ENCODE results near the gene RBCK1. TPM values are rescaled to one million over a fixed set of nuclear protein-coding genes. Genes with fewer than 3 reads are reported as not detected.
"Not testable (repeated sequence)": the region's sequence is repeated elsewhere in the genome, so short reads cannot be mapped to it uniquely, and the experiment has no call there.

RBCK1 gene
- total RNA-seq, 1 donor from 2014 or later, result 100 TPM

DNA sequence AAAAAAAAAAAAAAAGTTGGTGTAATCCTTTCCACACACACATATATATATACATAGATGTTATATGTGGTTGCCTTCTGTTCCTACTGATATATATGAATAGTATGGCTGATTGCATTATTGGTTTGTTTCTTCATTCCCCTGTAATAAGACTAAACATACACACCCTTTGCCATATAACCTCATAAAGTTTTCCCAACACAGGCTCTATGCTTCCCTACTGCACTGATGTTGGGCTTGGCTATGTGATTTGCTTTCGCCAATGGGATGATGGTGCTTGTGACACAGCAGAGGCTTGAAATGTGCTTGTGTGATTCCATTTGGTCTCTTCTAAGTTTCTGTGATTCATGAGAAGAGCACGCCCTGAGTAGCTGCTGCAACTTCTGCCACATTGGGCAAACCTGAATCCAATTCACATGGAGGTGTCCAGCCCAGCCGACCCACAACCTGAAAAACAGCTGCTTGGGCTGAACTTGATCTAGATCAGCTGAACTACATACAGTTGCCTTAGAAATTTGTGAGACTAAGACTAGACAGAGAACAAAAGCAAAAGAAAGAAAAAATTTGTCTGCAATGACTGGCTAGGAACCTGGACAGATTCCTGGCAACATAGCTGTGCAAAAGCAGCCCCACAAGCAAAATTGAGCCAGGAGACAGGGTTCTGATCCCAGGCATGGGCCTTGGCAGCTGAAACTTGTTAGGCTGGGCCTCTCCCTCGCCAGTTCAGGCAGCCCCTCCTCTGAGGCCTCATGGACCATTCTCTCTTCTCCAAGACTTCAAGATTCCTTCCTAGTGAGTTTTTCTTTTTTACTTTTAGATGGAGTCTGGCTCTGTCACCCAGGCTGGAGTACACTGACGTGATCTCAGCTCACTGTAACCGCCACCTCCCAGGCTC, 67.6 kb downstream of the RBCK1 start:
- H3K27me3 Mint-ChIP-seq, result no peaks in the 10 kb centered on the region
- H3K9me3 Mint-ChIP-seq, result no peaks in the 10 kb centered on the region
- peaks cover 17% of the 10 kb centered on the region for H3K4me1 Mint-ChIP-seq
- no peak overlapping the region for H3K27ac Mint-ChIP-seq
- DNase-seq (no peak), ATAC-seq (ENCODE audit: low read depth) (no peak)
- H3K4me3 Mint-ChIP-seq, result no peak overlapping the region
- no peak for TF ChIP-seq CTCF (IDR thresholded peaks at IDR 0.05)
- H3K36me3 Mint-ChIP-seq (ENCODE audit: low read depth), result peaks cover 19% of the 10 kb centered on the region
- intact Hi-C loops (cut with micrococcal nuclease), result no loop called here
- ChIA-PET POLR2A (no interaction called here), CTCF (interaction anchor here (1.1 to 2.0 kb wide), 2 partner anchors 68 to 121 kb away, joined by 5 to 18 read pairs; no protein-coding TSS in a partner anchor)

DNA sequence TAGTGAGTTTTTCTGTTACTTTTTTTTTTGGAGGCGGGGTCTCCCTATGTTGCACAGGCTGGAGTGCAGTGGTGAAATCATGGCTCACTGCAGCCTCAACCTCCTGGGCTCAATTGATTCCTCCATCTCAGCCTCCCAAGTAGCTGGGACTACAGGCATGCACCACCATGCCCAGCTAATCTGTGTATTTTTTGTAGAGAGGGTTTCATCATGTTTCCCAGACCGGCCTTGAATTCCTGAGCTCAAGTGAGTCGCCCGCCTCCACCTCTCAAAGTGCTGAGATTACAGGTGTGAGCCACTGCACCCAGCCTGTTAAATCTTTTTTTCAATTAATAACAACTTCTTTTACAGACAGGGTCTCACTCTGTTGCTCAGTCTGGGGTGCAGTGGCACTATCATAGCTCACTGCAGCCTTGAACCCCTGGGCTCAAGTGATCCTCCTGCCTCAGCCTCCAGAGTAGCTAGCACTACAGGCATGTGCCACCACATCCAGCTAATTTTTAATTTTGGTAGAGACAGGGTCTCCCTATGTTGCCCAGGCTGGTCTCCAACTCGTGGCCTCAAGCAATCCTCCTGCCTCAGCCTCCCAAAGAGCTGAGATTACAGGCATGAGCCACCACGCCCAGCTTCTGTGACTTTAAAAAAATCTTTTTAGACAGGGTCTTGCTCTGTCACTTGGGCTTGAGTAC, 68.6 kb downstream of the RBCK1 start:
- POLR2A ChIA-PET, result interaction anchor here (0.7 kb wide), 1 partner anchor 36 kb away, joined by 3 read pairs; no protein-coding TSS in a partner anchor

DNA sequence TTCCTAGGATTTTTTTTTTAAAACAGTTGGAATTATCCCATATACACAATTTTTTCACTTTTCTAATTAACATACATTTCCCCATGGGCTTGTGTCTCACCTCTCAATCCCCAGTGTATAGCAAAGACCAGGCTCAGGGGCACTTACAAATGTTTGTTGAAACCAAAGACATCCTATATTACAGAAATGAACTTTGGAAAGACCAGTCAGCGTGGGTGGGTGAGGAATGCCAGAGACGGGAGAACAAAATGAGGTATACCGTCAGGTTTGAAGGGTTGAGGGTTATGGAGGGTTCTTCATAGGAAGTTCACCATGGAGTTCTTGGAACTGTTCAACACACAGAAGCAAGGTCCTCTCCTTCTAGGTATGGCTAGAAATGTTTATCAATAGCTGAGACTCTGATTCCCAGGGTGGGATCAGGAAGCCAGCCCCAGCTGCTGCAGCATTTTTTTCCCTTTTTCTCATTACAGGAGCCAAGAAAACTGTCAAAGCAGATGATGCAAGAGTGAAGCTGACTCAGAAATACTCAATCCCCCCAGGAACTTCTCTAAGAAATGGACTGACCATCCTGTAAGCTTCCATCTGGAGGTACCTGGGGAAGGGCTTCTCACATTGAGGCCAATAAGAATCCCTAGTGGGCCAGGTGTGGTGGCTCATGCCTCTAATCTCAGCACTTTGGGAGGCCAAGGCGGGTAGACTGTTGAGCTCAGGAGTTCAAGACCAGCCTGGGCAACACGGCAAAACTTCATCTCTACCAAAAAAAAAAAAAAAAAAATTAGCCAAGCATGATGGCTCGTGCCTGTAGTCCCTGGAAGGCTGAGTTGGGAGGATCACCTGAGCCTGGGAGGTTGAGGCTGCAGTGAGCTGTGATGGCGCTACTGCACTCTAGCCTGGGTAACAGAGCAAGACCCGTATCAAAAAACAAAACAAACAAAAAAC, 70.2 kb downstream of the RBCK1 start:
- no peaks in the 10 kb centered on the region for H3K27me3 Mint-ChIP-seq
- intact Hi-C loops (cut with micrococcal nuclease), result no loop called here
- no peak for ATAC-seq (ENCODE audit: low read depth)
- H3K36me3 Mint-ChIP-seq (ENCODE audit: low read depth), result peaks cover 40% of the 10 kb centered on the region
- CTCF ChIA-PET, result interaction anchor here (1.0 to 2.8 kb wide), 6 partner anchors 15 to 126 kb away, joined by 3 to 43 read pairs (median 6); no protein-coding TSS in a partner anchor
- H3K27ac Mint-ChIP-seq, result no peak overlapping the region
- no peak overlapping the region for H3K4me3 Mint-ChIP-seq
- H3K4me1 Mint-ChIP-seq, result peaks cover 6% of the 10 kb centered on the region
- no peak for DNase-seq
- H3K9me3 Mint-ChIP-seq, result no peaks in the 10 kb centered on the region
- no peak for TF ChIP-seq CTCF (IDR thresholded peaks at IDR 0.05)
- POLR2A ChIA-PET, result interaction anchor here (0.7 kb wide), 3 partner anchors 40 to 119 kb away, joined by 3 to 5 read pairs (median 4); no protein-coding TSS in a partner anchor

More for the DNA sequence above, 68.6 kb downstream of the RBCK1 start:
- H3K27me3 Mint-ChIP-seq; intact Hi-C loops (cut with micrococcal nuclease); H3K9me3 Mint-ChIP-seq; ATAC-seq (ENCODE audit: low read depth); H3K4me3 Mint-ChIP-seq; DNase-seq; H3K27ac Mint-ChIP-seq: not testable (repeated sequence)
- peaks cover 17% of the 10 kb centered on the region for H3K4me1 Mint-ChIP-seq
- CTCF ChIA-PET, result interaction anchor here (0.8 to 2.0 kb wide), 3 partner anchors 13 to 122 kb away, joined by 4 to 18 read pairs (median 5); no protein-coding TSS in a partner anchor
- H3K36me3 Mint-ChIP-seq (ENCODE audit: low read depth), result peaks cover 24% of the 10 kb centered on the region

DNA sequence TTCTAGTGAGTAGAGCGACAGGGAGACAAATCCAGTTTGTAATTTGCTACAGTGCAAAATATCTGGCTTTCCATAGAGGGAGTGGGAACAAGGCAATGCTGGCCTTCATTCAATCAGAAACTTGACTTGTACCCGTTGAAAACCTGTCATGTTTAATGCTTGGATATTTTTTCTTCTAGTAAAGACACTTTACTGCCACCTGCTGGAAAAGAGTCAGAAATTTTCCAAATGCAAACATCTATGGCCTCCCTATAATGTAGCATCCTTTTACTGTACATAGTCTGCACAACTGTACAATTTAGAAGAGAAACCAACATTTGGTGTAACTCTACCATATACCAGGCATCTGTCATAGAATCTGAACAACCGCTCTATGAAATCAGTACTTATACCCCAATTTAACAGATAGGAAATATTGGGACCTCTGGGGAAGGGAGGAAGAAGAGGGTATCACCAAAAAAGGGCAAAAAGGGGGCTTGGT, 70.9 kb downstream of the RBCK1 start:
- no peak for DNase-seq
- TF ChIP-seq CTCF (IDR thresholded peaks at IDR 0.05), result no peak
- no peak overlapping the region for H3K4me3 Mint-ChIP-seq
- H3K27ac Mint-ChIP-seq, result no peak overlapping the region
- CTCF ChIA-PET, result interaction anchor here (1.3 to 2.8 kb wide), 5 partner anchors 15 to 127 kb away, joined by 3 to 43 read pairs (median 6); no protein-coding TSS in a partner anchor
- peak; percentile 66 for ATAC-seq (ENCODE audit: low read depth)
- H3K27me3 Mint-ChIP-seq, result no peaks in the 10 kb centered on the region
- H3K9me3 Mint-ChIP-seq, result no peaks in the 10 kb centered on the region
- H3K36me3 Mint-ChIP-seq (ENCODE audit: low read depth), result peaks cover 47% of the 10 kb centered on the region
- peaks cover 5% of the 10 kb centered on the region for H3K4me1 Mint-ChIP-seq
- POLR2A ChIA-PET, result no interaction called here
- intact Hi-C loops (cut with micrococcal nuclease), result loop anchor here (1.0 kb wide), 4 partner anchors 17 to 270 kb away; partner anchors contain the start of gene TBC1D20

DNA sequence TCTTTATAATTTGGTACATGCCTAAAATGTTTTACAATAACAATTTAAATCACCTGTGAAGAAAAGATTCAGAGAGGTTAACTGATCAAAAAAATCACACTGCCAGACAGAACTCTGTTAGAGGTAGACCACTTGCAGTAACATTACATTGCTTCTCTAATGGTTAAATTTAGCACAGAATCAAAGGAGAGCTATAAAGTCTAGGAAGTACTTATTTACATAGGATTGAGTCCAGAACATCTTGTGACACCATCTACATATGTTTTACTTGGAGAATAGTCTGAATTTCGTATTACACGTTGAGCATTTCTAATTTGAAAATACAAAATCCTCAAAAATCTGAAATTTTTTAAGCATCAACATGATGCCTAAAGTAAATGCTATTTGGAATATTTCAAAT, 71.4 kb downstream of the RBCK1 start:
- Mint-ChIP-seq H3K36me3 (ENCODE audit: low read depth) (peaks cover 52% of the 10 kb centered on the region), H3K4me3 (no peak overlapping the region), H3K4me1 (peaks cover 5% of the 10 kb centered on the region), H3K9me3 (no peaks in the 10 kb centered on the region), H3K27me3 (no peaks in the 10 kb centered on the region), H3K27ac (no peak overlapping the region)
- no peak for TF ChIP-seq CTCF (IDR thresholded peaks at IDR 0.05)
- no peak for DNase-seq
- ChIA-PET POLR2A (no interaction called here), CTCF (interaction anchor here (1.3 to 2.8 kb wide), 4 partner anchors 31 to 127 kb away, joined by 3 to 43 read pairs (median 6); no protein-coding TSS in a partner anchor)
- no peak for ATAC-seq (ENCODE audit: low read depth)
- intact Hi-C loops (cut with micrococcal nuclease), result loop anchor here (1.0 kb wide), 4 partner anchors 17 to 270 kb away; partner anchors contain the start of gene TBC1D20

Data from activated B cell treated with CpG ODN at 0.5 μM for 24 hours (primary cell).